ENCODE measurements around the gene PDE4D.

The PDE4D gene

DNA sequence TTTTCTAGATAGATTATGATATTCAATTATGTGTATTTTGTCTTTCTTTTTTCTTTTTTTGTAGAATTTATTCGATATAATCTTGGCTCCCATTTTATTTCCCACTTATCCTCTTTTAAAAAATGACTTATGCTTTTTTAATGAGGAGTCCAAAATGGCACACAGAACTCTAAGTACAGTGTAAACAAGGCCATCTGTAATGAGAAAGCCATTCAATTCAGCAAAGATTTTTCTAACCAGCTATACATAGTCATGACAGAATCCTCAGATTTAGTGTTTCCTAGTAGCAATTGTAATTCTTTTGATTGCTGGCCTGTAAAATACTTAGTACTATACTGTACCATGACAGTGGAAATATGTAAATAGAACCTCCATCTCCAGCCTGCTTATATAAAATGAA lies 659.3 kb downstream of the PDE4D start:
- DNase-seq, result no peak

DNA sequence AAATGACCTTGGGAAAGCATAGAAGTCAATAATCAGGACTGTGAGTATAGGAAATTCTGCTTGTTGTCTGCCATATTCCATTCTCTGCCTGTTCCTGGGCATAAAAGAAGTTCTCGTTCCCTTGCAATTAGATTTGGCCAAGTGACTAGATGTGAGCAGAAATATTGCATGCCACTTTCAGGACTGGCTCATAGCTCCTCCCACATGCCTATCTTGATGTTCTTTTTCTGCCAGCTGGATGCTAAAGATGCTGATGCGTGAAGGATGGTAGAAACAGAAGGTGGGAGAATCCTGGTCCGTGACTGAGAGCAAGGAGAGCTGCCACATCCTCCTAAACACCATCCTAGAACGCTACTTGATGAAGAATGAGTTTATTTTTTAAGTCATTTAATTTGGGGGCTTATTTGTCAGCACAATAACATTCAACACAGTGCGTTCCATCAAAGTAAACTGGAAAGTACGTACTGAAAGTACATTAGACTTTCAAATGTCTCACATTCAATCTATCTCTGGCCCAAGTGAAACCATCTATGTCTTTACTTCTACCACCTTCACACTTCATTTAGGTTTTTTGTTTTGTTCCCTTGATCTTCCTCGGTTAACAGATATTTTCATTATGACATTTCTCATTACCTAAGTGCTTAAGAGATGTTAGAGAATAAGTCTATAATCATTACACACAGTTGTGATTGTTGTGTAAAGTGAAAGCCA lies 662.1 kb downstream of the PDE4D start:
- DNase-seq, result no peak

DNA sequence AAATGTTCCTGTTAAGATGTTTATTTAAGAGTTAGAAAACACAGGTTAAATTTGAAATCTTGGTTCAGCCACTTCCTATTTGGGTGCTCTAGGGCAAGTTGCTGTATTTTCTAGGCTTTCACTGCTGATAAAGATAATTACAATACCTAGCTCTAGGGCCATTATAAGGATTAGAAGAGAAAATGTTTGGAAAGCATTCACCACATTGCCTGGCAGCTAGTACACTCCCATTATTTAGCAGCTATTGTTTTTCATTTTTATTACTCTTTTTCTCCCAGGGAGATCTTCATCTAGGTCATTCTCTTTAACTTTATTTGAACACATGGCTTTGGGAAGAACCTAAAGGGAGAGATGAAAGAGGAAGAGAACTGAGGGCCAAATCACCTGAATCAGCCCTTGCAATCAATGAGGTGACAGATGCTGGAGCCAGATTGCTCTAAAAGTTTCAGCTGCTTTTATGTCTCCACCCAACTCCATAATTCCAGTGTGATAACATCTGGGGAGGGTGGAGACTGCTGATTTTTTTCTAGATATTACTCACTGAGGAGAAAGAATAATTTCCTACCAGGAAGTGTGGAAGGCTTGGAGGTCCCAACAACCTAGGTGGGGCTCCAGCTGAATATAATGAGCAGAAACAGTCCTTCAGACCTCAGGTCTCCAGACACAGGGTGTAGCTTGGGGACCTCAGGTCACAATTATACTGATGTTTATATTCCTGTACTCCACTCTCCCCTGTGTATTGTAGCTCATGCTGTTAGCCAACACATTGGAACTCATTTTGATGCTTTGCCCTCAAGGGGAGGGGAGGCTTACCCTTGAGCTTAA lies 670.6 kb downstream of the PDE4D start:
- DNase-seq, result no peak

DNA sequence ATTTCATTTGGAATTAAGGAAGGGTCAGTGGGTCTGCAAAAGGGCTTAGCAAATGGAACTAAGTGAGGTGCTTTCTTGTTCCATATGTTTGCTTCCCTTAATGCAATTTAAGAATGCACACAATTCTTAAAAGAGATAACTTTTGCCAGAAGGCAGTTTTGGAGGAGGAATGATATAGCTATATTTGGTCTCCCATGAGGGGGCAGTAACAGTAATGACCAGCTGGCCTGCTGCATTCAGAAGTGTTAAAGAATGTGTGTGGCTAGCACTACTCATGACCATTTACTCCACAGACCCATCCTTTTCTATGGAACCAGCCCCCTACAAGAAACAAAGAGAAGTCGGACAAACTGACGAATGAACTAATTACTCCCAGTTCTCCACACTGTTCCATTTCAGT lies 671.8 kb downstream of the PDE4D start:
- no peak for DNase-seq

DNA sequence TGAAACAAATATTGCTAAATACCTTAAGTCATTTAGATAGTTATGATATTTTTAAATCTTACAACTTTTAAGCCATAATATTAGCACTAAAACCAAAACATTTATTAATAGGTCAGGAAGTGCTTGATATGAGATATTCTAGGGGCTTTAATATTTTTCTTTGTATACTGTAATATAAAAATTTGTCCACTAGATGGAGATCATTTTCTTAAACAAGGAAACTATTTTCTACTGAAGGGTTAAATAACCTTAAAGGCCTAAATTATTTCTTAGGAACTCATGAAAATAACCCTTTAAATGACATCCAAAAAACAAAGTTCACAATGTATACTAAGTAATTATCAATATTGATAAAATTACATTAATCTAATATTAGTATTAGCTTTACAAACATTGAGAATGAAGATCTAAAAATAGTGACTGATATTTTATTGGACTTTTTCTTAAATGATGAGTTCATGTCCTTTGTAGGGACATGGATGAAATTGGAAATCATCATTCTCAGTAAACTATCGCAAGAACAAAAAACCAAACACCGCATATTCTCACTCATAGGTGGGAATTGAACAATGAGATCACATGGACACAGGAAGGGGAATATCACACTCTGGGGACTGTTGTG lies 675.0 kb downstream of the PDE4D start:
- no peak for DNase-seq

DNA sequence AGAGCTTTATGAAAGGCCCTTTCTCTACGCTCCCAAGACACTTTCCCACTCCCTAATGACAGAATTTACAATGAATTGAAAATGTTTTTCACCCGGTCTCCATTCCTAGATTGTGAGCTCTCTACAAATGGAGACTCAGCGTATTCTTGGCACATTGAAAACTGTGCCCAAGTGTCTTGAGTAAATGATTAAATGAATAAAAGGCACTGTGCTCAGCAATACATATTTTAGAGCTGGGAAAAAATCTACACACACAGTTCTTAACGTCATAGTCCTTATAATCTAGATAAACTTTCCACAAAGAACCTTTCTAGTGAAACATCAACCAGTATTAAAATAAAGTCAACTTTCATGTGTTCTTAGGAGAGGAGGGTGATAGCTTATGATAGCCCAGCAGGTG lies 676.7 kb downstream of the PDE4D start:
- no peak for DNase-seq

DNA sequence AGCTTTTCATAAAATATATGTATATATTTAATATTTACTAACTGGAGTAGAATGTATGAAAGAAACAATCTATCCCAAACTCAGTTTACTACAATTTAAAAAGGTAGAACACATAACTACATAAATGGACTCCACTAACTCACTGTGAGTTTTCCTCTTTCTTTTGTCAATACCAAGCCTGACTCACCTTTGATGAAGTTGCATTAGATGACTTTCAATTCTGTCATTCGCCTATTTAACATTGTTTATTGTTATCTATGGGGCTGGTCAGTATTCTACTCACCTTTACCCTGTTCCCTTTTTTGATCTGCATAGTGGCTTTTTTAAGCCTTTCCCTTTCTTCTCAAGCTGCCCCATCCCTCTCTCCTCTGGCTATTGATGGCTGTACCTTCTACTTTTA lies 680.9 kb downstream of the PDE4D start:
- DNase-seq, result no peak

DNA sequence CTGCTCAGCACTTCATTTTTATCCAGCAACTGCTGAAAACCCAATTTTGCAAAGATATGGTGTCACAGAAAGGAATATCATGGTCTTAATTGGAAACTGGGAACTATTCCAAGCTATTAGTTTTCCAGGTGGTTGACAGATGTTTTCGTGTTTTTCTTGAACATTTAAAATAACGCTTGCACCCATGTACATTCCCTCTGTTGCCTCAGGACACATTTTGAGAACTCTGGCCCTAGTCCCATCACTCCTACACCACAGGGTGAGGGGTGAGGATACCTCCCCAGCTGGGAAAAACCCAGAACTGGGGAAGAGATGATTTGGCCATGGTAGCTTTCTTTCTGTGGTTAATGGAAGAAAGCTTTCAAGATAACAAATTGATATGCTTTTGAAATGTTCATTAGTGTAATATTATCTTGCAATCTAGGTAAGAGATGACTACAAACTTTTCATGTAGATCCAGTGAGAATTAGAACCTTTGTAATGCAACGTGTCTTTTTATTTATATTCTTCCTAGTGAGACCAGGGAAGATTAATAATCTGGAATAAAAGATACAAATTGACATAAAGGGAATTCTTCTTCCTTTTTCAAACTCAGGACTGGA lies 683.7 kb downstream of the PDE4D start:
- DNase-seq, result no peak

DNA sequence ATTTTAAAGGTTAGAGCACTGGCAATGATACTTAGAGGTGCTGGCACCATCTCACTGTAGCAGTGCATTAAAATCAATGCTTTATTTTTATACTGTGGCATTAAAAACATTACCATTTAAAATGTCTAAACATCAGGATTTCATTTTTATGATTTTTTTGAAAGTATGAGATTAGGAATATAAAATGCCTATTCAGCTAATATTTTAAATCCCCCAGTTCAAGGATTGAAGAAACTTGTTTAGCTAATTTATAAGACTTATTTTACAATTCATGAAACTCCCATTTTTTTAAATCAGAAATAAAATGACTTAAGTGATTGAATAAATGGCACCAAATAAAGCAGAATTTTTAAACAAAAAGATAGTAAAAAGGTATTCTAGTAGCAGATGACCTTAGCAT lies 685.1 kb downstream of the PDE4D start:
- no peak for DNase-seq

DNA sequence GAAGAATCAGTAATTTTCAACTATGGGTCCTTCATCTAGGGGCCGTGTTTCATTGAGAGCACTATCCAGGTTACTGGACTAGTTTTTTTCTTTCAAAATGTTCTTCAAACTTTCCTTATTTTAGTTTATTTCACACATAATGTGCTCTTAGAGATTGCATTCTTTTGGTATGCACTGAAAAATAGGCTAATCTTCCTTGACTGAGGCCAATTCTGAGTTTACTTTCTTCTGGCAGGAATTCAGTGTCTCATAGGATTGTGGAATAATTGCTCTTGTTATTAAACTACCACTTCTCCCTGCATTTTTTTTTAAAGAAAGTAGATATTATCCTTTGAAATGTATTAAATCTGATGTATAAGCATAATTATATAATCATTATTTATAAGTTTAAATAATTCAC lies 686.1 kb downstream of the PDE4D start:
- no peak for DNase-seq

DNA sequence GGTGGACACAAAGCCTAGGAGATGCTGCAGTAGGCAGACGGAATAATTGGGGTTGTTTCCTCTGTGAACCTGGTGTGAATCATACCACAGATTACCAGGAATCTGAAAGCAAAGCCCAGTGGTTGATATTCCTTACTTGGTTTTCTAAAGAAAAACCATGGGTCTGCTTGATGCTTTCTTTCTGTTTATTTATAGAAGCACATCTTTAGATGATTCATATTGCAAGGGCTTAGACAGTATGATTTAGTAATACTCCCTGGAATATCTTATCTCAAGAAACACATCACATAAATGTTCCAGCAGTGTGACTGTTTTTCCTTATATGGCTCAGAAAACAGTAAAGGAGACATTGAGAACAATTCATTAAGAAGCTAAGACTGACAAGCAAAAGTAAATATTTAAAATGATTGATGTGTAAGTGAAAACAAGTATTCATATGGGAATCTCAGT lies 687.4 kb downstream of the PDE4D start:
- DNase-seq, result no peak

DNA sequence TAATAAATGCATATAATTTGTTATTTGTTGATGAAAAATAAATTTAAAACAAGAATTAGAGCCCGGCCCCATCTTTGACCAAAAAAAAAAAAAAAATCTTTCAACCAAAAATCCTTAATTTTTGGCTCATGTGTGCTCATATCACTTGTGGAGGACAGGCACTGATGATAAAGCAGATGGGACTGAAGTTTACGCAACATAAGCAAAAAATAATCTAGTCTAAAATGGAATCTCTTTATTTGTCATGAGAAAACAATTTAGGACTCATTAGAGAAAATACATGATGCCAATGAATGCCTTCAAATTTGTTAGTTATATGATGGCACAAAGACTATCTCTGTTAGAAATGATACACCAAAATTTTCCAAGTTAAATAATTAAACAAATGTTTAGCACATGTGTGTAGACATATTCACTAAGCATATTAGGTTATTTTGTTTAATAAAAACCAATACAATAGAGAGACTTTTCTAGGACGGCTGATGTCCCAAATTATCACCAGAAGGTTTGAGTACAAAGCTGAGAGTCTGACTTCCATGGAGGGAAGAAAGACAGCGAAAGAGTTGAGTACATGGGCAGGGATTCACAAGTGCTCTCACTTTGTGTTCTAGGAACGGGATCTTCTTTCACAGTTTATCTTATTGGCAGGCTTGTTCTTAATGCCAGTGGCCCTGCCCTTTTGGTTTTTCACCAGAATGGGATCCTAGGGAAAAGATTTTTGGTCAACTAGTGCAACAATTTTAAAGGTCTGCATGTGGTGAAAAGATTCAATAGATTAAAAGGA lies 689.2 kb downstream of the PDE4D start:
- no peak for DNase-seq

DNA sequence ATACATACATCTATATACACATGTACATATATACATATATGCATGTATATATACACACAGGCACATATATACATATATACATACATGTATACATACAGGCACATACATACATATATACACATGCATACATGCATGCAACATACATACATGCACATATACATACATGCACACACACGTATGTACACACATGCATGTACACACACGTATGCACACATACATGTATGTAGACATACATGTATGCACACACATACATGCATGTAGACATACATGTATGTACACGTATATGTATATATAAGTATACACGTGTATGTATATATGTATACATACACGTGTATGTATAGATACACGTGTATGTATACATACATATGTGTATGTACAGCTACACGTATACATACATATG lies 693.7 kb downstream of the PDE4D start:
- DNase-seq, result no peak

DNA sequence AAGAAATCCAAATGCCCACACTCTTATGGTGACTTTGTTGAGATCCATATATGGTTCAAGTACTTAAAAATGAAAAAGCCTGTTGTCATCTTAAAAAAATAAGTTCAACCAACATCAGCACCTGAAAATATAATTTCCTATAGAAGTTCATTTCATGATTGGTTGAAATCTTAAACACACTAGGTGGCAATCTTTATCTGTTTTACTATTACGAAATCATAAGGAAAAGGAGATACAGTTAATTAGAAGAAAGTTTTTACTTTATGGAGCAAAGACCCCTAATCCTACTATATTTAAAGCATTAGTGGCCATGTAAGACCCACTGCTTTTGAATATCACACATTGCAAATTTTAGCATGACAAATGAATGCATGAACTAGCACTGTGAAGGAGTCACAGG lies 694.7 kb downstream of the PDE4D start:
- DNase-seq, result no peak

DNA sequence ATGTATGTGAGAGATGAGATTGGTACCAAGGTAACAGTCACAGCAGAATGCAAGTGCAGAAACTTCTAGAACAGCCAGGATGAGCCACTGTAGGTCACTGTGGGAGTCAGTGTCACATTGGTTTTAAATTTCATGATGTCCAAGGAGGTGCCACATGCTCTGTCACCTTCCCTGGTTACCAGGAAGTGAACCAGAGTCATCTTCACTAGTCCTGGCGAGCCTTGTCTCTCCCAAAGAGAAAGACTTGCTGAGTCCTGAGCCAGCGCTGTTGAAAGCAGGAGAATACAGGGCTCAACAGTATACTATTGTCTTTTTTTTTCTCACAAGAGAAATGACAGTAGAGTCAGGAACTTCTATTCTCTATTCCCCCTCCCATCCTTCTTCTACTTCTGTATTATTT lies 695.2 kb downstream of the PDE4D start:
- DNase-seq, result no peak

DNA sequence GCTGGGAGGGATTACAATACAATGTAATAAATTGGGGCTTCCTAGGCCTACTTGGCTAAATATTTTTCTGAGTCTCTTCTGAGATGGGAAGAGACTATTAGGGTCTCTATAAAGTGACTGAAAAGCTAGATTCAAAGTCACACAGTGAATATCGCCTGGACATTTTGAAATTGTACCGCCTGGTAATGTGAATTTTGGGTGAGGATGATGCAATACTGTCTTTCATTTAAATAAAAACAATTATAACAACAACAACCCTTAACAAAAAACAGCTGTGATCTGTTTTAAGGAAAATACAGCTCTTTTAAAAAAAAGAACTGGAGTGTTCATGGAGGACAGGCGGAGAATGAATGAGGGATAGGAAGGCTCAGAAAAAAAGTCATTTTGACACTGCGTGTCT lies 695.6 kb downstream of the PDE4D start:
- DNase-seq, result no peak

DNA sequence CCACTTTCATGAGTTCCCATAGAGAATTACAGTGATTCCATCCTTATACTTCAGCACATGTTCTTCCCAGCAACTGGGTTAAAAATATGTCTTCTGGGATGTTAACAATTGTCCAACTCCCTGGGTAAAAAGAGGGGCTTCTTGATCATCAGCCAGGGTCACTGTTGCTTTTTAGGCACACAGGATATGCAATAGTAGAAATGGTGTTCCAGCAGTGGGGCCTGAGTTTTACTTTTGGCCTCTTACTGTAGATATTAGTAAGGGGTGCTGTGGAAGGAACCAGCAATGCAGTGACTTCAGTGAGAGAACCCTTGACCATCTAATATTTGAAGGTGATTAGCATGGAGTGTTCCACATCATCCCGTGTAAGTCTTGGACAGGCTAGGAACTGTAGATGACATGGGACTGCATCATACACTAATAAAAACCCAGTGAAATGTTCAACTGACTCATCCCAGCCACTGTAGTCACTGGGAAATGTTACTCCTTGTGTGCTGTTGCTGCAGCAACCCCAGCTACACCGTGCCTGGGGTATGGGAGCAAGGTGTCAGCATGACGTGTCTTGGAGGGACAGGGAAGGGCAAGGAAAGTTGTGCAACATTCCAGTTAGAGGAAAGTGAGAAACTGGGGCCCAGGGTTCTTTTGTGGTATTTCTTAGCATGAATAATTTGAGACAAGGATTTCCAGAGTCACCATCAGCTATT lies 699.8 kb downstream of the PDE4D start:
- DNase-seq, result no peak

DNA sequence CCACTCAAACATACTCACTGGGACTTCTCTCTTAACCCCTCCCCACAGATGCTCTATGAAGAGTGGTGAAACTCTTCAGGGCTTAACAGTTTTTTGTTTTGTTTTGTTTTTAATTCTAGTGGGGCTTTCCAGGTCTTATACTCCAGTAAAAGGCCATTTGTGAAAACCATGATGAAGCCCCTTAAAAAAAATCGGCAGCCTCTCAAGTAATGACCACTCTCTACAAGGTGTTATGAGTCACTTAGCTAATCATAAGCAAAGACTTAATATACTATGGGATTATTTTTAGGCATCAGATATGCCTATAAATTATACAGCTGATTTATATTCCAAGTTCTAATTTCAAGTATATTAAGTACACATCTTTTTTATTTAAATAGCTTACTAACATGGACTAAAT lies 702.8 kb downstream of the PDE4D start:
- DNase-seq, result no peak

DNA sequence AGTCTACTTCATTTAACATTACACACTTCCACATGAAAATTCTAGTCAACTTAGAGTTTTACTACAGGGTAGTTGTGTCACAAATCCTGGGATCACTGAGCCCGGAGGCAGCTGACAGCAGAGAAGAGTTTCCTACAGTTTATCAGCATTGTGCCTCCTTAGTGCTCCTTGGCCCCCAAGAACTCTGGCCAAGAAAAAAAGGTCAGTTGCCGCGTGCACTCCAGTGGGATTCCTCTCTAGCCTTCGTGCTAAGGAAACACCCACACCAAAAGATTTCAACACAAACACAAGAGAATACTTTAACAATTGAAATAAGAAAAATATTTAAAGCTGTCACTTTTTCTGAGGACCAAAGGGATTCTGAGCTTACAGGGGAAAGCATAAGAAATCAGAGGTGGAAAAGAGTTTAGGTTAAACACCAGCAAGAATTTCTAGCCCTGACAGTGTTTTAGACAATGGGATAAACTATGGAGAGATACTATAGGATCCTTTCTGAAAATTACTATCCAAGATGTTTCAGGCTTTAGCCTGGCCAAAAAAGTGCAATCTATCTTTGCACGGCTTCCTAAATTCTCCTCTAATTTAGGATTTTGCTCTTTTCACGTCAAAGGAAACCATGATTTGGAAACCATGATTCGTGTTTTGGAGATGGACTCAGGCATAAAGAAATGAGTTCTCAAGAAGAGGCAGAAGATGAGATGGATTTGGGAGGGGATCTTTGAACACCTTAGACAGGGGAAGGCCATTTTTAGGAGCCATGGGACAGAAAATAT lies 703.9 kb downstream of the PDE4D start:
- no peak for DNase-seq

DNA sequence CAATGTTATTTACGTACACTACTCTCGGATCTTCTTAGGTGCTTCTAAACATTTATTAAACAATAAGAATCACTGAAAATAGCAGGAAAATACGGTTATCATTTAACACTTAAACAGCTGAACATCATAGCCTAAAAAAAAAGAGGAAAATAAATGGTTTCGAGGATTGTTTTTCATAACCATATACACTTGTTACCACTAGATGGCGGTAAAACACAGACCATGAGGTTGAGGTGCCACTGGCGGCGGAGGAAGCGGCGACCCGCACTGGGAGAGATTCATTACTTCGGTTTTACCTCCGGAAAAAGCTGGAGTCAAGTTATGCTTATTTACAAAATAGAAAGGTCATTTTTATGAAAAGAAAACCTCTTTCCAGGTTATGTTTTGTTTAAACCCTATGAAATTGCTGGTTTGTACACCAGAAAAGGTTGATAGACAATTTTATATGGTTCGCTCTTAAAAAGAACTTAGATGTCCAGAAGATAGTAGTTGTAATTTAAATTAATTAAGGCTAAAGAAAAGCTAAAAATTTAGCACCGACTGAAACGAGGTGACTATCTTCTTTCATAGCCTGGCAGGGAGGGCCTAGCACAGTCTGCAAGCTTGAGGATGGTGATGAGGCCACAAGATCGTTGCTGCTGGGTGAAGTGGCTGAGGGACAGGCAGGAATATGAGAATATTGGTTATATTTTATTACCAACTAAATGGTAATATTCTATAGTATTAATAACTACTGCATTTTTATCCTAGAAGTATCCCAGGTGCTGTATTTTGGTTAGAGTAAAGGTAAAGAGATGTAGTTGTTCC lies 704.9 kb downstream of the PDE4D start:
- peak; percentile 43 to 45 for DNase-seq
